Stimulated activated CD4-positive, alpha-beta T cell treated with anti-CD3 and anti-CD28 coated beads, Interleukin-15, amount 100 ng/mL, for 48 hours (primary cell): ENCODE results near the gene MICAL3.

Experiments
- DNase-seq, 2 donors: peaks; one replicate each; pipeline ENCODE4 v3.0.0-alpha.2; 2020; ENCODE audit warnings: low read depth in 2 of 2

MICAL3 gene

DNA sequence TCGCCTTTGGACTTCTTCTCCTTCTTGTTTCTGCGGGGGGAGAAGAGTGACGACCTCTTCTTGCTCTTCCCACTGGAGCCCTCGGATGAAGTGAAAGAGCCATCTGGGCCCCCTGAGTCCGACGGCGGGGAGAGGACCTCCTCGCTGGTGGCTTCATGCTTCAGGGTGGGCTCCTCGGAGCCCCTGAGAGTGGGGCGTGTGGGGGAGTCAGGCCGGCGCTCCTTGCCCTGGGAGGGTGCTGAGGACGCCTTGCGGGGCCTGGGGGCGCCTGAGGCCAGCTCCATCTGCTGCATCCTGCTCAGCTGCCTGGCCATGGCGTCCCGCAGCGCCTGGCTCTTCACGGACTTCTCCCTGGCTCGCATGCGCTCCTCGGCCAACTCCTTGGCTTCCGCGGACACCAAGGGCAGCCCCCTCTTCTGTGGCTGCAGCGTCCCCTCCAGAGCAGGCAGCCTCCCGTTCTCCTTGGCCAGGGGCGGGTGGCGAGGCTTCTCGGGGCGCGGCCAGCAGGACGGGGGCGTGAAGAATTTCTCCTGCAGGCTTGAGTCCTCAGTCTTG, 206.8 kb downstream of the MICAL3 start:
- no peak for DNase-seq

DNA sequence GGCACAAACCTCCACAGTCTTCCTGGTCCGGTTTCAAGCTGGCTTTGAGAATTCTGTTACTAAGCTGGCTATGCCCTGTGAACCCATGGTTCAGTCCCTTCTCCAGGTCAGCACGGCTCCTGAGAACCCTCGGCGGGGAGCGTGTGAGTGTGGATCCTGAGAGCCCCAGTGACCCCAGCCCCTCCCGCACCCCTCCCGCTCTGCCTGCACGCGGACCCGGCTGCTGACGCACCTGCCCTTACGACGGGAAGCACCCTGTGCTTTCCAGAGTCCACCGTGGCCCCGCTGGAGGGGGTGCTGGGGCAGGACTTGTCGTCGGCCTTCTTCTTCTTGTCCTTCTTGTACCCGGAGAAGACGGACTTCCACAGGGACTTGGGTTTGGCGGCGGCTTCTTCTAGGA, 207.3 kb downstream of the MICAL3 start:
- no peak for DNase-seq

DNA sequence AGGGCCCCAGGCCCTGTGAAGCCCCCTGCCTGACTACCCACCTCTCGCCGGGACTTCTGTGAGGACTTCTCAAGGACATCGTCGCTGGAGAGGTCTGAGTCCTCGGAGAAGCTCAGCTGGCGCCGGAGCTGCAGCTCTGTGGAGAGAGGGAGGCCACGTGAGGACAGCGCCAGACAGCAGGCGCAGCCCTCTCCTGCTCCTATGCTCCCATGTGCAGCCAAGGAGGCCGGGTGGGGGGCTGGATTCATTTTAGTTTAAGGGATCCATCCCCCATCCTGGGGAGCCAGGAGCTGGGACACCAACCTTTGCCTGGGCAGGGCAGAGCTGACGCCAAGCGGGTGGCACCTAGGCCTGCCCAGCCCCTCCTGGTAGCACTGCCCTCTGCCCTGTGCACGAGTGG, 207.7 kb downstream of the MICAL3 start:
- no peak for DNase-seq

DNA sequence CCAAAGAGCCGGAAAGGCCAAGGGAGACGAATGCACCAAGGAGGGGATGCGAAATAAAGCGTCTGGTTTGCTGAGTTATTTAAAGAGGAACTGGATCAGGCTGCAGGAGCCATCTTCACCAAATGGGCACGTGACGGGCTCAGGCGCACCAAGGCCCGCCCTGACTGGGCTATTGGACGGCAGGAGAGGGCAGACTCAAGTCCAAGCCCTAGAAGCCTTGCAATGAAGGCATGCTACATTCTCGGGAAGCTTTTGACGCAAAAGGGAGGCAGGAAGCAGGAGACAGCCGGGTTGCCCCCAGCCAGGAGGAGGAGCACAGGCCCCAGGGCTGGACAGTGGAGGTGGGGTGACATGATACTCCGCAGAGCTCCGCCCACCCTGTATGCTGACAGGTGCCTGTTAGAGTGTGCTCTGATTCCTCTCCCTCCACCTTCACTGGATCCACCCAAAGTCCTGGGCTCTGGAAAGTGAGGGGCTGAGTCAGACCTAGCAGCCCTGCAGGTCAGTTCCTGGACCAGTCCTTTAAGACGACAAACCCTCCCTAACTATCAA, 208.6 kb downstream of the MICAL3 start:
- no peak for DNase-seq

DNA sequence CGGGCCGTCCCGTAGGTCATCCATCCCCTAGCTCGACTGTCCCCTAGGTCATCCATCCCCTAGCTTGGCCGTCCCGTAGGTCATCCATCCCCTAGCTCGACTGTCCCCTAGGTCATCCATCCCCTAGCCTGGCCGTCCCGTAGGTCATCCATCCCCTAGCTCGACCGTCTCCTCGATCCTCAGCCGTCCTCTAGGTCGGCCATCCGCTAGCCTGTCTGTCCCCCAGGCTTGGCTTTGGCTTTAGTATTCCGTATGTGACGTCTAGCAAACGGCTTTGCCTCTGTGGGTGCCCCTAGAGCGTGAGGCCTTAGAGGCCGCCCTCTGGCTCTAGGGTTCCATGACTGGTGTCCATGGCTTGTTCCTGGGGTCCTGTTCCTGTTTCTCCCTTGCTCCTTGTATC, 209.5 kb downstream of the MICAL3 start:
- DNase-seq = no peak

DNA sequence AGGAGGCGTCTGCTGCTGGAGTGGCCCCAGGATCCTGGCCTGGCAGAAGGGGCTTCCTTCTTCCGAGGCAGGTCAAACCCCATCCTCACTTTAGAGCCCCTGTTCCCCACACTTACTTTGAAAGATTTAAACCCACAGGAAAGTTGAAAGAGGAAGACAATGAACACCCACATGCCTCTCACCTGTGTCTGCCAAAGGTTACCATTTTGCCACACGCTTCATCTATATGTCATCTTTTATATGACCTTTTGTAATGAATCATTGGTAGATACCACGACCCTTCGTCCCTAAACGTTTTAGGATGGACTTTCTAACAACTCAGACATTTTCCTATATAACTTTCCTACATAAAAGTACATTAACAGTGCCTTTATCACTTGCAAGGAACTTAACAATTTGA, 210.3 kb downstream of the MICAL3 start:
- no peak for DNase-seq

DNA sequence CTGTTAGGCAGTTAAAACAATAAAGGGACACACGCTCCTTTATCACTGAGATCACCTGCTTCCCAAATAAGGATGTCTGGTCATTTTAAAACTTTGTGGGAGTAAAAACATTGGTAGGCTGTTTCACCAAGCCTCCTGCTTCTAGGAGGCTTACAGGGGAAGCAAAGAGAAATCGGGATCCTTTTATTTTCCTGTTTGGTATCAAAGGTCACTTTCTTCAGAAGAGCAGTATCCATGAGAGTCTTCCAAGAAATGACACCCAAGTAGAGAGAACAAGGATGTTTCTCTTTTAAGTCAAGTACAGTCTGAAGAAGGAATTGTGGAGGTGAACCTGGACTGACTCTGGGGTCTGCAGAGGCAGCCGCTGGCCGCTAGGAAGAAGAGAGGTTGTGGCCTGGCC, 213.2 kb downstream of the MICAL3 start:
- no peak for DNase-seq

DNA sequence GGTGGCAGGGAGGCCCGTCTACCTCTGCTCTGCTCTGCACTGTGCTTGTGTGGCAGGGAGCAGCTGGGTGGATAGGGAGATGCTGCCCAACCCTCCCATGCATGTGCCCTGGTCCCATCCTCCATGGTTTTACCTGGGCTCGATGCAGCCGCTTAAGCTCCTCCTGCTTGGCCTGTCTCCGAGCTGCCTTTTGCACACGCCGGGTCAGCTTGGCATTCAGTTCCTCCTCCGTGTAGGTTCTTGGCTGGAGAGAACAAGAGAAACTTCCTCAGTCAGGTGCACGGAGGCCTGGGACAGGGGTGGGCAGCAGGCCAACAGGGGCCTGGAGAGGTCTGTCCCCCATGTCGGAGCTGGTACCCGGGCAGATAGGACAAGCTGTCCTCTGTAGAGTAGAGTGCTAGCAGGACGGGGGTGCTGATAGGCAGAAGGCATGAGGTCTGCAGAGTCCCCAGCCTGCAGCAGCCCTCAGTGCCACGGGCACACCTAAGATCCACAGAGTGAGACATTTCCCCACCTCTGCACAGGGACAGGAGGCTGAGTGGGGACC, 213.7 kb downstream of the MICAL3 start:
- no peak for DNase-seq

DNA sequence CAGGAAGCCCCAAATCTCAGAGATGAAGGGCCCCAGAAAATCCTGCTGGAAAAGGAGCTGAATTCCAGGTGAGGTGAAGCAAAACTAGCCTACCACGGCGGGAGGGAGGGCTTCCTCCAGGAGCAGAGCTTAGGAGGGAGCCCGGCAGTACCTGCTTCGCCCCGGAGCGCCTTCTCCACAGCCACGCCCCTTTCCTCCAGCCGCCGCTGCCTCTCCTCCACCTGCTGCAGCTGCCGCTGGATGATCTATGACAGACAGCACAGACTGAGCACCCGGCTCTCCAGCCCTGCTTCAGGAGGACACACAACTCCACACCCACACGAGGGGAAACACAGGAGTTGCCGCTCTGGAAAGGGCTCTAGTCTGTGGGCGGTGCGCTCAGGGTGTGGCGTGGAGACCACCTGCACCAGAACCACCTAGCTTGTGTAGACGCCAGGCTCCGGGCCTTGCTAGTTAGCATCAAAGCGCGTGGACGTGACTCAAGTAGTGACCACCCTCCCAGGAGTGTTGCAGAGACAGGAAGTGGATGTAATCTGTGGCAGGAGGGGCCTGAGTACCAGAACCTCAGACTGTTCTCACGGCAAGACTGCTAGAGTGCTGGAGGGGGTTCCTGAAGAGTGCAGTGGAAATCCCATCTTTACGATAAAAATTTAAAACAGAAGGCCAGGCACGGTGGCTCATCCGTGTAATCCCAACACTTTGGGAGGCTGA, 215.5 kb downstream of the MICAL3 start:
- DNase-seq = no peak

DNA sequence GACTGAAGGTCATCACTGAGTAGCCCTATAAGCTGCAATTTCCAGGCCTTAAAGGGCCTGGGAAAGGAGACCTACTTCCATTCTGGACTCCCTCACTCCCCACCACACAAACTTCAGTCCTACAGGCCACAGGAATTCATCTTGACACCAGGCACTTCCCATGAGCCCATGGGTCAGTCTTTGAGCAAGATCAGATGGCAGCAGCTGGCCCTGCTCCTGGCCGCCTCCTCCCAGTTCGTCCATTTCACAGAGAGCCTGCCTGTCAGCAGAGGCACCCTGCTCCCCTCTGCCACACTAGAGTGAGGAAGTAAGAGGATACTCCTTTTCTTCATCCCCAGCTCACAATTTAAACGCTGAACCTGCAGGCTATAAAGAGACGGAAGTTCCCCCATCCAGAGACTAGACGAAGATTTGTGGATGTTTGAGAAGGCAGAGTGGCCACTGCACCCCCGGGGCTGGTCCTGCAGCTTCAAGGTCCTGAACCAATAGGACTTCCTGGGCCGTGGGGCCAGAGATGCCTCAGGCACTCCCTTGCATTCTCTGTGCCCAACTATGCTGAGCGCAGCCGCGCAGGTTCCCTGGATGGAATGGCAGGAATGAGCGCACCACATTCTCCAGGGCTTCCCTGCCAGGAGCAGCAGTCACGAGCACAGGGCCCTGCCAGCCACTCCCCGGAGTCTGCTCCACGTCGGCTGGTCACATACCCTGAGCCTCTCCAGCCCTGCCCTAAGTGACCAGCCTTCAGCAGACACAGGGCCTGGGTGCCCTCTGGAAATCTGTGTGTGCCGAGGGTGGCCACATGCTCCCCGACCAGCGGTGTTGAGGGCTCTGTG, 216.6 kb downstream of the MICAL3 start:
- DNase-seq = no peak

DNA sequence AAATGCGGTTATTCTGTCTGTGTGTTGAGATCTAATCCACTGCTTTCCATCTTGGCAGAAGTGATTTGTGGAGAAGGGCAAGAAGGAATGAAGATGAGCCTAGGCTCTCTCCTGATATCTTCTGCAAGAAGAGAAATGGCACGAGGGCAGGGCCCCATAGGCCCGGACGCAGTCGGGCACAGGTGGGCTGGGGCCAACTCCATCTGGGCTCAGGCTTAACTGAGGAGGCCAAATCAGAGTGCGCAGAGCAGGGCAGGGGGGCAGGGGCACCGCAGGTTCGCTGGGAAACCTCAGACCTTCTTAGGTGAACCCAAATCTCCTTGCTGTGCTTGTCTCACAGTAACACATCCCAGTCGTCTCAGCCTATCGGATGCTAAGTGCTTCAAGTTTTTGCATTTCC, 217.3 kb downstream of the MICAL3 start:
- DNase-seq = no peak

DNA sequence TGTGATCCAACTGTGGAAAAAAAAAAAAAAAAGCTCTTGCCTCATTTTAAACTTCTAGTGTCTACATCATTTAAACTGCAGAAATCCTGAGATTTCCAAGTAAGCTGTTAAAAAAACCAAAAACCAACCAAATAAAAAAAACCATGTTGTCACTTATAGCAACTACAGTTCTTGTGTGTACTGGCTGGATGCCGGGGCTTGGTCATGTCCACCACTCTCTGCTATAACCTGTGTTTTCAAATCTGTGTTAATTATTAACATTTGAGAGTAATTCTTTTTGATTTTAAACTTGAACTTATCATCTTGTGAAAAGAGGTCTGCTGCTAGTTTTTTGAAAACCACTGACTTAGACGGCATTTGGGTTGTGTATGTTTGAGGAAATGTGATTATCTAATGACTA, 217.9 kb downstream of the MICAL3 start:
- no peak for DNase-seq

DNA sequence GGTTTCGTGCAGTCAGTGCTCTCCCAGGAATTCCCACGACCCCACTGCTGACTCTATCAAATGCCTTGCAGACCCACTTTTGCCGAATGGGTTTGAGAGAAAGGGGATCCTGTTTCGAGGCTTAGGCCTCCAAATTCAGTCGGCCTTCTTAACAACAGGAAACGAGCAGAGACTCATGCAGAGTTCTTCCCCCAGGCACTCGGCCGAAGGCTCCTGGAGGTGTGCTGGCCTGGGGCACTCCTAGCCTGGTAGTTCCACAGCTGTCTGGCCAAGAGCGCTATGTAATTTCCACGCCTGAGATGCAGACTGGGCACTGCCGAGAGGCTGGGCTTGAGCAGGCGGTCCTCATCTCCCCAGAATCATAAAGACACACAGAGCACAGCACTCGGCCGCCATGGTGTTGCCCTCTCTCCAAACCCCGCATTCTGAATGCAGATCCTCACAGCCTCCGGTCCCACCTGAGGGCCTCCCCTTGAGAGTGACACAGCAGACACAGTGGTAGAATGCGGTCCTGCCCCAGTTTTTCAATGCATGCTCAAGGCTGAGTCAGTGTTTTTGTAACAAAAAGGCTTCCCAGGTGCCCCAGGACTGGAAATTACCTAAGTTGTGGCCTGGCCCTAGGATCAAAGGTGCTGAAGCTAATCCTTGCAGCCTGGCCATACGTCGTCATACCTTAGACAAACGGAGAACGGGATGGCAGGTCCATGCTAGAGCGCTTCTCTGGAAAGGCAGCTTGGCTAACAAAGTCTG, 219.9 kb downstream of the MICAL3 start:
- DNase-seq = no peak

DNA sequence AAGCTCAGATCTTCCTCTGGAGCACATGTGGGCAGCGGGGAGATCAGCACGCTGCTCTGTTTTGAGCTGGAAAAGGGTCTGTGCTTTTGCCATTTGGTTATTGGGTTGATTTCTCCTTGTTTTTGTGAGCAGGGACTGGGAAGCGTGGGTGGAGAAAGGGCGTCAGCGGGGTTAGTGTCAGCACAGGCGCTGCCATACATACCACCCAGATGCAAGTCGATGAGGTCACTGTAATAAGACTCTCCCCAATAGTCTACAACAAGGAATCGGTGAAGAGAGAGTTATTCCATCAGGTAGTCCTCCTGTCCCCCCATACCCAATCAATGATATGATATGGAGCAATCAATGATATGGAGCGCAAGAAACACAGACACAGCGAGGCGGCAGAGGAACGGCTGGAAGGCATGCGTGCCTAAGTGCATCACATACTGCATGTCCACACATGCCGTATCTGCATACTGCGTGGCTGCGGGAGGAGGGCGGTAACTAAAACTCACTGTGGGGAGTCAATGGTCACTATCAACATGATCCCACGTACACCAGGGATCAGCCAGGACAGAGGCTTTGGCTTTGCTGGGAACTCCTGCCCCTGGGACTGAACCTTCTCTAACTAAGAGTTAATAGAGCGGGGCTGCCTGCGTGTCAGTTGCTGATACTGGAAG, 220.6 kb downstream of the MICAL3 start:
- DNase-seq = no peak

DNA sequence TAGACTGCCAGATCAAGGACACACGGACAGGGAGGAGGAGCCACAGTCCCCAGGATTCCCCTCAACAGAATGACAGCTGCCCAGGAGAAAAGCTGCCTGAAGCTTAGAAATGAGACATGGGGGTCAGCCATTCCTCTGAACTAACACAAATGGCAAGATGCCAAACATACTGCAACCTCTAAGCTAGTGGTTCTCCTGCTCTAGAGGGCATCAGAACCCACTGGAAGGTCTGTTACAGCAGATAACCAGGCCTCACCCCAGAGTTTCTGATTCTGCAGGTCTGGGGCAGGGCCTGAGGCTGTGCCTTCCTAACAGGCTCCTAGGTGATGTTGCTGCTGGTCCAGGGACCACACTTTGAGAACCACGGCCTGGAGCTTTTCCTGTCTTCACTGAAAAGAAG, 221.5 kb downstream of the MICAL3 start:
- no peak for DNase-seq

DNA sequence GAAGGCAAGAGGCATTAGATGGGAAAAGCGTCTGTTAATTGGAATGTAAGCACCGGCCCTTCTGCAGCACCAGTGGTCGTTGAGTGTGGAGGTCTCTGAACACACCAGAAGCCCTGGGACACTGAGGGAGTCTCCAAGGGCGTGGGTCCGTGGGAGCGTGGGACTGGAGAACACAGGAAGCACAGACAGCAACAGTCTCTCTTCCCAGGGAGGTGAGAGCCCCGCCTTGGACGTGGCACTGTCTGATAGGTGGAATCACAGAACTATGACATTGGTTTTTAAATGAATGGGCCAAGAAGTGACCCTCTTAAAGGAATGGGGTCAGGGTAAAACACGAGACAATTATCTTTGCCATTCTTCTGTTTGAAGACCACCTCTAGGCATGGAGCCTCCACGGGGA, 221.9 kb downstream of the MICAL3 start:
- DNase-seq = no peak

DNA sequence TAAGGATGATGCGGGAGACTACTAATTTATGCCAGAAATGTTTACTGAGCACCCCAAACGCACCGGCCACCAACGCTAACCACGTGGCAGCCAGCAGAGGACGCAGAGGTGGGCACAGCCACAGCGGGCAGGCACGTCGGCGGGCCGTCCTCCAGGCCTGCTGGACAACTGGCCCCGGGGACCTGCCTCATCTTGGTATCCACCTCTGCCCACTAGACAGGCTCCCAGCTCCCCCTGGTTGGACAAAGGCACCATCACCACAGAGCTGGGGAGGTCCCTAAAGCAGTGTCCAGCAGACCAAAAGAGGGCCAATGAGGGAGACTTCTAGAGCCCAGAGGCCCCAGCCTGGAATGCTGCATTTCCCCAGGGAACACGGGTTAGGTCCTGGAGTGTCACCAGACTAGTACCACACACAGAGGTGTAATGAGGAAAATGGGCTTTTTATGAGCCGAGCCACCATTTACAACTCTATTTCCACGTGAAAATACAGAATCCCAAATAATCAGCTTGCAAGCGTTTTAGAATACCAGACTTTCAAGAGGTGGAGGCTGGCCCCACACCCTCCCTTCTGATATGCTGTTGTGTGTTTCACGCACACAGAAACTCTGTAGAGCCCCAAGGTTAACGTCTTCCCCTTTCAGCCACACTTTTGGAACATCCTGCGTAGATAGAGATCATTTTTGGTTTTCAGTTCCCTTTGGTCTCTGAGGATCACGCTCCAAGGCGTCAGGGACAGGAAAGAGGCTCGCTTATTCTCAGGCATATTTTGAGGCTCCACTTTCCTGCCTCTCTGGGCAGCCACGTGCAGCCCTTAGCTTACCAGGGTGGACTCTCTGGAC, 226.4 kb downstream of the MICAL3 start:
- DNase-seq = no peak

DNA sequence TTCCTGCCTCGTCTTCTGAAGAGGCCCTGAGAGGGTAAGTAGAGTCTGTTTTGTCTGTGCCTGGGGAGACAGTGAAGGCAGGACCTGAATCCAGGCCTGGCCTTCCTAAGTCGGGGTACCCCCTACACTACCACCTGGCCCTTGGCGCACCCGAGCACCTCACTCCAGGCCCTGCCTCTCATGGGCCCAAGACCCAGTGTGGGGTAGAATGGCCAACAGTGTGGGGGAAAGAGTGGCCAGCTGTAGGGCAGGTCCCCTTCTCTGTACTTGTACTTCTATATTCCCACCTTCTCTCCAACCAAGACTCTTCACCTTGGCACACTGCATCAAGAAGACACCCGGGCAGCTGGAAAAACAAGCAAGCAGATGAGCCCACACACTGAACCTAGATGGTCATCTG, 227.7 kb downstream of the MICAL3 start:
- DNase-seq = no peak

DNA sequence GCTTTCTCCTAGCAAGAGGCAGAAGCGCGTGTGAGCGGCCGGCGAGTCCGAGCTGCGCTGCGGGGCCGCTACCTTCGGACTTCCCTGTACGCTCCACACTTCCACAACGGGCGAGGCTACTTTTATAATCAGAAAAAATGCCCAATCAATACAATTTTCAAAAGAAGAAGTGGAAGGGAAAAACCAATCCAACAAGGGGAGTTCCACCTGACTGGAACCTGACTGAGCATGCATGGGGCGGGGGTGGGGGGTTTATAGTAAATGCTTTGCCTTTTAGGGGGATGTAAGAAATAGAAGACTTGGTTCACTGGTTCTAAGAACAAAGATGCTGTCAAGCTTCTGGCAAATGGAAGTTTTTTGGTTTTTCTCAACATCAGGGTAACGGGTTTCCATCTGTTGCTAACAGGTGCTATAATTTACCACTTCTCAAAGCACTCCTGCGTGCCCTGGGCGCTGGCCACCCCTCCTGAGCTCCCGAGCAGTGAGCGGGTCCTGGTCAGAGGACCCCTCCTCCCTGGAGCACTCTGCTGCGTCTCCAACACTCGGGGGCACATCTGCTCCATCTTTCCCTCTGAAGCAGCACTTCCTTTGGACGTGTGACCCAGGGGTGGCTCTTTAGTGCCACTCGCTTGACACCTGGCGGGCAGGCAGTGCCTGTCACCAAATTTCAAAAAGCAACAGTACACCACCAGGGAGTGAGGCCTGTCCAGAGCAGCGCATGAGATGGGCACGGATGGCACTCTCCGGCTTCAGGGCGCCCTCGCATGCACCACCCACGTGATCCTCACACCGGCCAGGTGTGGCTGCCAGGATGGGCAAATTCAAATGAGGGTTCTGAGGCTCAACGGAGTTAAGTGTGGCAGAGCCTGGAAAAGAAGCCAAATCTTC, 228.5 kb downstream of the MICAL3 start:
- no peak for DNase-seq
